Gastrocnemius medialis (tissue), 4 donors: ENCODE measurements around the gene XDH.

ENCODE experiments used
- POLR2A ChIP-seq, 2 donors: fragments of 450-650 bp; IDR thresholded peaks; one replicate each; pipeline ENCODE4 v1.6.1; 2017; ENCODE audit warnings: antibody characterized with exemption in 2 of 2, mild to moderate bottlenecking in 2 of 2, moderate library complexity in 2 of 2
- TF ChIP-seq, protein P1 (sequence below), 5 experiments: fragments of 450-650 bp in 3 of 5; fragments of 200-600 bp in 2 of 5; sonication (generic) in 2 of 5; IDR thresholded peaks in 4 of 5; conservative IDR thresholded peaks in 1 of 5; 1 replicate in 4 of 5; 2 replicates in 1 of 5; pipeline ENCODE4 v1.5.1; 2016 to 2019; ENCODE audit warnings: antibody characterized with exemption in 5 of 5, mild to moderate bottlenecking in 3 of 5, moderate library complexity in 3 of 5

DNA sequence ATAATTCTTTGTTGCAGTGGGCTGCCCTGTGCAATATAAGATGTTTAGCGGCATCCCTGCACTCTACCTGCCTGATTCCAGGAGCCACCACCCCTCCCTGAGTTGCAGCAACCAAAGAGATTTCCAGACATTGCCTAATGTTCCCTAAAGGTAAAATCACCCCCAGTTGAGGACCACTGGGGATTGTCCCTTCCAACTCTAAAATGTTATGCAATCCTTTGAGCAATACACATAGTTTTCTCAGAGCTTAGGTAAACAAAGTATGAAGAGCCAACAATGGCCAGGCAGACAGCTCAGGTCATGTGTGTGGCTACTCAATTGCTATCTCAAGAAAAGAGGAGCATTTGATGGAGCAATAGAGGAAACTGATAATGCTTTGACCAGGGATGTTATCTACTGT, 87.0 kb downstream of the XDH start:
- TF ChIP-seq POLR2A (IDR thresholded peaks at IDR 0.05) = no peak
- TF ChIP-seq, protein P1, sequence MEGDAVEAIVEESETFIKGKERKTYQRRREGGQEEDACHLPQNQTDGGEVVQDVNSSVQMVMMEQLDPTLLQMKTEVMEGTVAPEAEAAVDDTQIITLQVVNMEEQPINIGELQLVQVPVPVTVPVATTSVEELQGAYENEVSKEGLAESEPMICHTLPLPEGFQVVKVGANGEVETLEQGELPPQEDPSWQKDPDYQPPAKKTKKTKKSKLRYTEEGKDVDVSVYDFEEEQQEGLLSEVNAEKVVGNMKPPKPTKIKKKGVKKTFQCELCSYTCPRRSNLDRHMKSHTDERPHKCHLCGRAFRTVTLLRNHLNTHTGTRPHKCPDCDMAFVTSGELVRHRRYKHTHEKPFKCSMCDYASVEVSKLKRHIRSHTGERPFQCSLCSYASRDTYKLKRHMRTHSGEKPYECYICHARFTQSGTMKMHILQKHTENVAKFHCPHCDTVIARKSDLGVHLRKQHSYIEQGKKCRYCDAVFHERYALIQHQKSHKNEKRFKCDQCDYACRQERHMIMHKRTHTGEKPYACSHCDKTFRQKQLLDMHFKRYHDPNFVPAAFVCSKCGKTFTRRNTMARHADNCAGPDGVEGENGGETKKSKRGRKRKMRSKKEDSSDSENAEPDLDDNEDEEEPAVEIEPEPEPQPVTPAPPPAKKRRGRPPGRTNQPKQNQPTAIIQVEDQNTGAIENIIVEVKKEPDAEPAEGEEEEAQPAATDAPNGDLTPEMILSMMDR (IDR thresholded peaks at IDR 0.05 in 4 of 5, conservative IDR thresholded peaks at IDR 0.05 in 1 of 5) = no peak
